Measurements from ENCODE around the gene CRYBG1.
"Not testable (repeated sequence)": the region's sequence is repeated elsewhere in the genome, so short reads cannot be mapped to it uniquely, and the experiment has no call there.

CRYBG1 gene

GRCh38 chr6:106508834-106509233 is 148.3 kb downstream of the CRYBG1 start:
- H3K9me3 Mint-ChIP-seq = no peaks in the 10 kb centered on the region
- ATAC-seq = no peak
- H3K4me1 Mint-ChIP-seq = peaks cover 36% of the 10 kb centered on the region
- peaks cover 4% of the 10 kb centered on the region for H3K27me3 Mint-ChIP-seq
- H3K4me3 Mint-ChIP-seq = no peak overlapping the region
- no peak overlapping the region for H3K27ac Mint-ChIP-seq
- DNase-seq = no peak
- peaks cover 2% of the 10 kb centered on the region for H3K36me3 Mint-ChIP-seq (ENCODE audit: low read depth)

- peak; percentile 55 for ATAC-seq
- Mint-ChIP-seq H3K36me3 (ENCODE audit: low read depth) (peaks cover 2% of the 10 kb centered on the region), H3K27ac (peak overlapping the region; percentile 70)
Observed at GRCh38 chr6:106509420-106510089, 149.0 kb downstream of the CRYBG1 start.

GRCh38 chr6:106510090-106510970 is 149.8 kb downstream of the CRYBG1 start:
- ATAC-seq (peak; percentile 47), DNase-seq (peak; percentile 72)
- Mint-ChIP-seq H3K36me3 (ENCODE audit: low read depth) (peaks cover 2% of the 10 kb centered on the region), H3K27me3 (peaks cover 4% of the 10 kb centered on the region), H3K4me1 (peaks cover 50% of the 10 kb centered on the region), H3K4me3 (peak overlapping the region; percentile 90), H3K9me3 (no peaks in the 10 kb centered on the region), H3K27ac (peak overlapping the region; percentile 70)

More at GRCh38 chr6:106509420-106510089, 149.0 kb downstream of the CRYBG1 start:
- no peaks in the 10 kb centered on the region for H3K9me3 Mint-ChIP-seq
- peaks cover 43% of the 10 kb centered on the region for H3K4me1 Mint-ChIP-seq
- peaks cover 4% of the 10 kb centered on the region for H3K27me3 Mint-ChIP-seq
- peak; percentile 50 for DNase-seq
- H3K4me3 Mint-ChIP-seq = peak overlapping the region; percentile 90

- DNase-seq (peak; percentile 58), ATAC-seq (peak; percentile 25)
- H3K27me3 Mint-ChIP-seq = peaks cover 4% of the 10 kb centered on the region
- peak overlapping the region; percentile 90 for H3K4me3 Mint-ChIP-seq
- H3K4me1 Mint-ChIP-seq = peaks cover 59% of the 10 kb centered on the region
- H3K36me3 Mint-ChIP-seq (ENCODE audit: low read depth) = peaks cover 2% of the 10 kb centered on the region
- H3K9me3 Mint-ChIP-seq = no peaks in the 10 kb centered on the region
- H3K27ac Mint-ChIP-seq = peak overlapping the region; percentile 70
Observed at GRCh38 chr6:106511288-106512047, 151.0 kb downstream of the CRYBG1 start.

- Mint-ChIP-seq H3K4me1 (peaks cover 65% of the 10 kb centered on the region), H3K27ac (peak overlapping the region; percentile 89), H3K36me3 (ENCODE audit: low read depth) (peaks cover 2% of the 10 kb centered on the region), H3K9me3 (no peaks in the 10 kb centered on the region), H3K27me3 (peaks cover 4% of the 10 kb centered on the region), H3K4me3 (peak overlapping the region; percentile 90)
- DNase-seq = peak; percentile 80
- peak; percentile 48 for ATAC-seq
Observed at GRCh38 chr6:106512048-106512967, 151.8 kb downstream of the CRYBG1 start.

GRCh38 chr6:106512968-106513574 is 152.6 kb downstream of the CRYBG1 start:
- Mint-ChIP-seq H3K27me3 (no peaks in the 10 kb centered on the region), H3K36me3 (ENCODE audit: low read depth) (peaks cover 5% of the 10 kb centered on the region), H3K9me3 (no peaks in the 10 kb centered on the region), H3K4me1 (peaks cover 71% of the 10 kb centered on the region), H3K27ac (peak overlapping the region; percentile 89), H3K4me3 (peak overlapping the region; percentile 90)
- ATAC-seq (no peak), DNase-seq (no peak)

GRCh38 chr6:106513808-106514582 is 153.5 kb downstream of the CRYBG1 start:
- ATAC-seq = no peak
- Mint-ChIP-seq H3K27ac (peak overlapping the region; percentile 89), H3K4me1 (peaks cover 68% of the 10 kb centered on the region), H3K36me3 (ENCODE audit: low read depth) (peaks cover 7% of the 10 kb centered on the region), H3K4me3 (peak overlapping the region; percentile 90), H3K27me3 (no peaks in the 10 kb centered on the region), H3K9me3 (no peaks in the 10 kb centered on the region)
- no peak for DNase-seq

- Mint-ChIP-seq H3K36me3 (ENCODE audit: low read depth) (peaks cover 11% of the 10 kb centered on the region), H3K4me3 (peak overlapping the region; percentile 90), H3K27me3 (no peaks in the 10 kb centered on the region), H3K9me3 (no peaks in the 10 kb centered on the region), H3K27ac (peak overlapping the region; percentile 89), H3K4me1 (peaks cover 69% of the 10 kb centered on the region)
- no peak for ATAC-seq
- no peak for DNase-seq
Observed at GRCh38 chr6:106514583-106514885, 154.0 kb downstream of the CRYBG1 start.

GRCh38 chr6:106515582-106515981 is 155.1 kb downstream of the CRYBG1 start:
- H3K36me3 Mint-ChIP-seq (ENCODE audit: low read depth) = peaks cover 18% of the 10 kb centered on the region
- peak overlapping the region; percentile 90 for H3K4me3 Mint-ChIP-seq
- H3K27ac Mint-ChIP-seq, ATAC-seq, DNase-seq, H3K27me3 Mint-ChIP-seq, H3K9me3 Mint-ChIP-seq: not testable (repeated sequence)
- H3K4me1 Mint-ChIP-seq = peaks cover 71% of the 10 kb centered on the region

GRCh38 chr6:106516616-106517015 is 156.1 kb downstream of the CRYBG1 start:
- H3K36me3 Mint-ChIP-seq (ENCODE audit: low read depth) = peaks cover 24% of the 10 kb centered on the region
- H3K4me3 Mint-ChIP-seq = peak overlapping the region; percentile 54
- H3K27me3 Mint-ChIP-seq = peaks cover 2% of the 10 kb centered on the region
- no peaks in the 10 kb centered on the region for H3K9me3 Mint-ChIP-seq
- no peak for ATAC-seq
- DNase-seq = no peak
- H3K27ac Mint-ChIP-seq = peak overlapping the region; percentile 53
- H3K4me1 Mint-ChIP-seq = peaks cover 70% of the 10 kb centered on the region

GRCh38 chr6:106517706-106518105 is 157.2 kb downstream of the CRYBG1 start:
- Mint-ChIP-seq H3K4me1 (peaks cover 81% of the 10 kb centered on the region), H3K36me3 (ENCODE audit: low read depth) (peaks cover 34% of the 10 kb centered on the region), H3K27me3 (peaks cover 2% of the 10 kb centered on the region), H3K9me3 (no peaks in the 10 kb centered on the region), H3K27ac (peak overlapping the region; percentile 75), H3K4me3 (peak overlapping the region; percentile 88)
- ATAC-seq (no peak), DNase-seq (no peak)

GRCh38 chr6:106518748-106519147 is 158.2 kb downstream of the CRYBG1 start:
- H3K27ac Mint-ChIP-seq = peak overlapping the region; percentile 99
- peaks cover 36% of the 10 kb centered on the region for H3K36me3 Mint-ChIP-seq (ENCODE audit: low read depth)
- DNase-seq (no peak), ATAC-seq (no peak)
- peak overlapping the region; percentile 88 for H3K4me3 Mint-ChIP-seq
- H3K9me3 Mint-ChIP-seq = no peaks in the 10 kb centered on the region
- H3K27me3 Mint-ChIP-seq = peaks cover 2% of the 10 kb centered on the region
- H3K4me1 Mint-ChIP-seq = peaks cover 84% of the 10 kb centered on the region
